Testis (tissue), 2 donors: ENCODE data around the gene MN1.

Source experiments
- POLR2A ChIP-seq: fragments of 450-650 bp; IDR thresholded peaks from one replicate; pipeline ENCODE4 v1.6.1; 2017; ENCODE audit warnings: antibody characterized with exemption, mild to moderate bottlenecking, moderate library complexity
- TF ChIP-seq, protein P1 (sequence below), 3 experiments: fragments of 450-650 bp in 2 of 3; fragments of 200-600 bp in 1 of 3; sonication (generic) in 1 of 3; IDR thresholded peaks; one replicate each; pipeline ENCODE4 v1.5.1; 2016 to 2019; ENCODE audit warnings: antibody characterized with exemption in 3 of 3, mild to moderate bottlenecking in 2 of 3, moderate library complexity in 1 of 3

DNA sequence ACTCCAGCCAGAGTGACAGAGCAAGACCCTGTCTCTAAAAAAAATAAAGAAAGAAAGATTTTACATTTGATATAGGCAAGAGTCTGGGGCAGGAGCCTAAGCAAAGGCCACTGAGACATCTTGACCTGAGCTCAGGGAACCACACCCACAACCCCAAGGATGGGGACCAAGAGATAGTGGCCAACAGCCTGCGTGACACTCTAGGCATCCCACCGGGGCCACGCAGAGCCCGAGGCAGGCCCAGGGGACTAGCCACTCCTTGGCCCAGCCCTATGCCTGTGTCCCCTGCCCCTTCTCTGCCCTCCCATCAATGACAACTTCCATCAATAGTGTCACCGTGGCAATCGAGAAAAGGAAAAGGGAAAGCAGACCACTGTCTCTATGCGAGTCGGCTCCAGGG, 41.1 kb downstream of the MN1 start:
- TF ChIP-seq, protein P1, sequence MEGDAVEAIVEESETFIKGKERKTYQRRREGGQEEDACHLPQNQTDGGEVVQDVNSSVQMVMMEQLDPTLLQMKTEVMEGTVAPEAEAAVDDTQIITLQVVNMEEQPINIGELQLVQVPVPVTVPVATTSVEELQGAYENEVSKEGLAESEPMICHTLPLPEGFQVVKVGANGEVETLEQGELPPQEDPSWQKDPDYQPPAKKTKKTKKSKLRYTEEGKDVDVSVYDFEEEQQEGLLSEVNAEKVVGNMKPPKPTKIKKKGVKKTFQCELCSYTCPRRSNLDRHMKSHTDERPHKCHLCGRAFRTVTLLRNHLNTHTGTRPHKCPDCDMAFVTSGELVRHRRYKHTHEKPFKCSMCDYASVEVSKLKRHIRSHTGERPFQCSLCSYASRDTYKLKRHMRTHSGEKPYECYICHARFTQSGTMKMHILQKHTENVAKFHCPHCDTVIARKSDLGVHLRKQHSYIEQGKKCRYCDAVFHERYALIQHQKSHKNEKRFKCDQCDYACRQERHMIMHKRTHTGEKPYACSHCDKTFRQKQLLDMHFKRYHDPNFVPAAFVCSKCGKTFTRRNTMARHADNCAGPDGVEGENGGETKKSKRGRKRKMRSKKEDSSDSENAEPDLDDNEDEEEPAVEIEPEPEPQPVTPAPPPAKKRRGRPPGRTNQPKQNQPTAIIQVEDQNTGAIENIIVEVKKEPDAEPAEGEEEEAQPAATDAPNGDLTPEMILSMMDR (IDR thresholded peaks at IDR 0.05) = no peak
- no peak for TF ChIP-seq POLR2A
